Measurements from ENCODE around the gene MYO7B. TPM values are rescaled to one million over a fixed set of nuclear protein-coding genes. Genes with fewer than 3 reads are reported as not detected.
"Not testable (repeated sequence)": the region's sequence is repeated elsewhere in the genome, so short reads cannot be mapped to it uniquely, and the experiment has no call there.

The MYO7B gene
- total and polyA plus RNA-seq, 8 donors: 0.61 to 2.4 (median 1.00) TPM

DNA sequence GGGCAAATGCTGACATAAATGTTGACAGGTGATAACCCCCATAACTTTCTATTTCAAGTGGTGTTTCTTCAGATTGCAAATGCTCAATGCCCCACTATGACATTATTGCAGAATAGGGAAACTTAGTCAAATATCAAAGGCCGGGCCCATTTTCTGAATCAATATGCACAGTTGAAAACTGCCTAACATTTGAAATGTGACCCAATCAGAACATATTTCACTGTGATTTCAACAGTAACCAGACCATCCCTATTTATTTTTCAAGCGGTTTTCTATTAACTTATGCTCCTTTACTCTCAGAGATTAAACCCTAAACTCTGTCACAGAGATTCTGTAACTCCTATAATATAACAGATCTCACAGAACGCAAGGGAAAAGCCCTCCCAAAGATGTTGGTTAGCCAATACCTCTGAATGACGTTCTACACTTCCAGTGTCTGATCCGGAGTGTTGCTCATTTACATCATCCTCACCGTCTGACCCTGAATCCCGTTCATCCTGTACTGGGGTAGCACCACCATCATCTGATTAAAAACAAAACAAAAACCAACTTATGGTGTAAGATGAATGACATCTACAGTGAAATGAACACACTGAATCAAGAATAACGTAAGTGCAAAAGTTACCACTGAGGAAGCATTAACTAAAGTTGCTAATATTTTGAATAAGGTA lies 12.1 kb upstream of the MYO7B start:
- no peak for DNase-seq
- H3K27me3 ChIP-seq: no peaks in the 10 kb centered on the region
- no peak overlapping the region for H3K4me3 ChIP-seq
- peaks cover 0 to 33% of the 10 kb centered on the region in 2 donors for H3K4me1 ChIP-seq
- intact Hi-C loops (cut with DNase I): no loop called here
- no peak for ATAC-seq
- no peak for TF ChIP-seq CTCF (IDR thresholded peaks at IDR 0.05)
- no peak overlapping the region for H3K27ac ChIP-seq
- H3K9me3 ChIP-seq: no peaks in the 10 kb centered on the region
- peaks cover 0 to 41% of the 10 kb centered on the region in 2 donors for H3K36me3 ChIP-seq

GRCh38 chr2:127524198-127524834 lies 11.2 kb upstream of the MYO7B start:
- H3K27ac ChIP-seq; H3K27me3 ChIP-seq; intact Hi-C loops (cut with DNase I); DNase-seq; ATAC-seq; H3K9me3 ChIP-seq: not testable (repeated sequence)
- H3K36me3 ChIP-seq: peaks cover 0 to 33% of the 10 kb centered on the region in 2 donors
- H3K4me1 ChIP-seq: peaks cover 0 to 33% of the 10 kb centered on the region in 2 donors
- H3K4me3 ChIP-seq: peak overlapping the region in 1 of 2 donors; percentile 96

GRCh38 chr2:127525691-127526131 lies 9.8 kb upstream of the MYO7B start:
- H3K27me3 ChIP-seq: no peaks in the 10 kb centered on the region
- peaks cover 0 to 20% of the 10 kb centered on the region in 2 donors for H3K36me3 ChIP-seq
- TF ChIP-seq CTCF (IDR thresholded peaks at IDR 0.05): no peak
- DNase-seq (peak in 2 of 4 donors; percentile 36 to 51), ATAC-seq (peak; percentile 43)
- peak overlapping the region; percentile 95 to 98 for H3K27ac ChIP-seq
- H3K4me3 ChIP-seq: peak overlapping the region; percentile 96
- H3K4me1 ChIP-seq: peaks cover 0 to 33% of the 10 kb centered on the region in 2 donors
- no peaks in the 10 kb centered on the region for H3K9me3 ChIP-seq
- intact Hi-C loops (cut with DNase I): no loop called here

GRCh38 chr2:127526132-127527000 lies 9.1 kb upstream of the MYO7B start, which contains the start of gene IWS1:
Gene IWS1 (minus strand): TSS chr2:127526489. CDS start chr2:127526208, 281 bp downstream.
- intact Hi-C loops (cut with DNase I): no loop called here
- peak within 1 kb of the TSS; percentile 95 to 98 for H3K27ac ChIP-seq
- TF ChIP-seq CTCF (IDR thresholded peaks at IDR 0.05): peak in 1 of 2 donors; percentile 66
- ATAC-seq (peak; percentile 95), DNase-seq (peak; percentile 95 to 98 (median 96))
- H3K36me3 ChIP-seq: peaks cover 0 to 16% of the 10 kb centered on the region in 2 donors
- H3K4me3 ChIP-seq: peak within 1 kb of the TSS; percentile 96
- no peaks in the 10 kb centered on the region for H3K27me3 ChIP-seq
- H3K4me1 ChIP-seq: peaks cover 0 to 33% of the 10 kb centered on the region in 2 donors
- no peaks in the 10 kb centered on the region for H3K9me3 ChIP-seq

DNA sequence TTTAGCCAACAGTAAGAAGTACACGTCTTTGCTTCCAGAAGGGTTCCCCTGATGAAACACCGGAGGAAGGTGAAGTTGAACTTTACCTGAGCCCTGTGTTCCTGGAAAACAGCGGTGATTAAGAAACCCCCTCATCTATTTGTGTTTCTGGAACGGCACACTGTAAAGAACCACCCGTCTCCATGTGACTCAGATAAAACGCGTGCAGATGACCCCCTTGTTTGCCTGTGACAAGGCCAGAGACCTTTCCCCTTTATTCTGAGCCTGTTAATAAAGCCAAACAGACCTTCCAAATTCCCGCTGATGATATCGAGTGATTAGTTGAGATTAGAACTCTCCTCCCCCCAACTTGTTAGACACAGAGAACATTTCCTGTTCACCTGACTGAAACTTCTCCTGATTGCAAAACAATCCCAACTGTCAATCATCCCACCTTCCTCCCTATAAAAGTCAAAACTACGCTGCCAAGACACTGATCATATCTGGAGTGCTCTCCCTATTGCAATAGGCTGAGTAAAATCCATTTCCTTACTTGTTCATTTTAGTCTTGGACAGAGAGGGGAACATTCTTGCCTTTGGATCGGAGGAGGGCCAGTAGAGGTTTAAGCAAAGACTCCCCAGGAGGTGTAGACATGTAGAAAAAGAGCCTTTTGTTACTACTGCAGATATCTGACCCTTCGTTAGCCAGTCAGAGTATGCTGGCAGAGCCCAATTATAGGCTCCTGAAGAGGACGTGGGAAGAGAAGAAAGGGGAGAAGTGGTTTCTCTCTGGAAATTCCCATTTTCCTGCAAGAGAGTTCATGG lies 8.3 kb upstream of the MYO7B start:
- peak; percentile 30 for ATAC-seq
- Histone ChIP-seq H3K9me3 (no peaks in the 10 kb centered on the region), H3K36me3 (peaks cover 0 to 11% of the 10 kb centered on the region in 2 donors), H3K27ac (peak overlapping the region; percentile 95 to 98), H3K4me1 (peaks cover 0 to 31% of the 10 kb centered on the region in 2 donors), H3K4me3 (peak overlapping the region; percentile 96), H3K27me3 (no peaks in the 10 kb centered on the region)
- DNase-seq: peak in 1 of 4 donors; percentile 31
- intact Hi-C loops (cut with DNase I): no loop called here
- no peak for TF ChIP-seq CTCF (IDR thresholded peaks at IDR 0.05)
